22Rv1 (cell line): Measurements from ENCODE around the gene IVD.

ENCODE experiments used
- ZFX ChIP-seq: fragments of 450-650 bp; IDR thresholded peaks from 2 replicates; pipeline ENCODE4 v1.6.1; 2017; ENCODE audit warnings: antibody characterized with exemption, borderline replicate concordance
- TF ChIP-seq, protein P1 (sequence below): fragments of 450-650 bp; IDR thresholded peaks from 2 replicates; pipeline ENCODE4 v1.5.1; 2017; ENCODE audit warnings: mild to moderate bottlenecking

DNA sequence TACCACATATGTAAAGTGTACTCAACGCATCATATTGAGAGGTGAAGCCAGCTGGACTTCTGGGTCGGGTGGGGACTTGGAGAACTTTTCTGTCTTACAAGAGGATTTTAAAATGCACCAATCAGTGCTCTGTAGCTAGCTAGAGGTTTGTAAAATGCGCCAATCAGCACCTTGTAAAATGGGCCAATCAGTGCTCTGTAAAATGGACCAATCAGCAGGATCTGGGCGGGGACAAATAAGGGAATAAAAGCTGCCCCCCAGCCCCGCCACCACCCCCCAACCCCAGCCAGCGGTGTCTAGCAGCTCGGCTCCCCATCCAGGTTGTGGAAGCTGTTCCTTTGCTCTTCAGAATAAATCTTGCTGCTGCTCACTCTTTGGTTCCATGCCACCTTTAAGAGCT, 6.2 kb upstream of the IVD start:
- TF ChIP-seq, protein P1, sequence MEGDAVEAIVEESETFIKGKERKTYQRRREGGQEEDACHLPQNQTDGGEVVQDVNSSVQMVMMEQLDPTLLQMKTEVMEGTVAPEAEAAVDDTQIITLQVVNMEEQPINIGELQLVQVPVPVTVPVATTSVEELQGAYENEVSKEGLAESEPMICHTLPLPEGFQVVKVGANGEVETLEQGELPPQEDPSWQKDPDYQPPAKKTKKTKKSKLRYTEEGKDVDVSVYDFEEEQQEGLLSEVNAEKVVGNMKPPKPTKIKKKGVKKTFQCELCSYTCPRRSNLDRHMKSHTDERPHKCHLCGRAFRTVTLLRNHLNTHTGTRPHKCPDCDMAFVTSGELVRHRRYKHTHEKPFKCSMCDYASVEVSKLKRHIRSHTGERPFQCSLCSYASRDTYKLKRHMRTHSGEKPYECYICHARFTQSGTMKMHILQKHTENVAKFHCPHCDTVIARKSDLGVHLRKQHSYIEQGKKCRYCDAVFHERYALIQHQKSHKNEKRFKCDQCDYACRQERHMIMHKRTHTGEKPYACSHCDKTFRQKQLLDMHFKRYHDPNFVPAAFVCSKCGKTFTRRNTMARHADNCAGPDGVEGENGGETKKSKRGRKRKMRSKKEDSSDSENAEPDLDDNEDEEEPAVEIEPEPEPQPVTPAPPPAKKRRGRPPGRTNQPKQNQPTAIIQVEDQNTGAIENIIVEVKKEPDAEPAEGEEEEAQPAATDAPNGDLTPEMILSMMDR, result no peak
- no peak for TF ChIP-seq ZFX
